ENCODE results near the gene PEX7.
"Not testable (repeated sequence)": the region's sequence is repeated elsewhere in the genome, so short reads cannot be mapped to it uniquely, and the experiment has no call there.

The PEX7 gene

DNA sequence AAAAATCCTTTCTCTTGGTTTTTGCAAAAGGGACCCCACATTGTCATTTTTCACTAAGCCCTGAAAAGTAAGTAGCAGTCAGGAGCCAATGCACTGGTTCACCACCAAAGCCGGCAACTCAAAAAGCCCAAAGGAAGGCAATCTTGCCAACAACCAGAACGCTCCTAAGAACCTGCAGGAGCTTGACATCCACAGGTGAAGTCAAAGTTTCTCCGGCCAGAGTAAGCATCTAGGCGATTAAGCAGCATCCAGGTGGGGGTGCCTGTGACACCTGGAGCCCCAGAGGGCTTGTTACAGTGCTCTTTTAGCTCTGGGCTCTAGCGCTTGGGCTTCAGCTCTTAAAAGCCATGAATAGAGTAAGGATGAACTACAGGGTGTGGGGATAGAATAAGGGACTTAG is 135.8 kb downstream of the PEX7 start:
- no peak for DNase-seq

DNA sequence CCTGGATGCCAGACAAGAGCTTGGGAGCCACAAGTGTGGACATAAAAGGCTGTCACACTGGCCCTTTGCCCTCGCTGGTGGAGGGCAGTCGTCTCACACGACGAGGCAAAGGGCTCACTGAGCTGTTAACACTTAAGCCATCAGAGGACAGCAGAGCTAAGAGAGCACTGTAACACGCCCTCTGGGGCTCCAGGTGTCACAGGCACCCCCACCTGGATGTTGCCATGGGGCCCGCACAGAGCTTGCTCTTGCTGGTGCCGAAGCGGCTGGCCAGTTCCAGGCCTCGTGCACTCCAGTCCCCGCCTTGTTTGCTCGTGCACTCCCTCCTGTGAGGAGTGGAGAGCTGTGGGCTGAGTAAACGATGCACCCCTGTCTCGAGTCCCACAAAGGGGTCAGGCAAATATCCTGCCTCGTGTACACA is 137.1 kb downstream of the PEX7 start:
- no peak for DNase-seq

DNA sequence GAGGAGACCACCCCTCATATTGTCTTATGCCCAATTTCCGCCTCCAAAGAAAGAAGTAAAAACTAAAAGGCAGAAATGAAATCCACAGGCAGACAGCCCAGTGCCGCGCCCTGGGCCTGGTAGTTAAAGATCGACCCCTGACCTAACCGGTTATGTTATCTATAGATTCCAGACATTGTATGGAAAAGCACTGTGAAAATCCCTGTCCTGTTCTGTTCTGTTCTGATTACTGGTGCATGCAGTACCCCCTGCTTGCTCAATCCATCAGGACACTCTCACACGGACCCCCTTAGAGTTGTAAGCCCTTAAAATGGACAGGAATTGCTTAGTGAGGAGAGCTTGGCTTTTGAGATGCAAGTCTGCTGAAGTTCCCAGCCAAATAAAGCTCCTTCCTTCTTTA is 137.5 kb downstream of the PEX7 start:
- DNase-seq: not testable (repeated sequence)

DNA sequence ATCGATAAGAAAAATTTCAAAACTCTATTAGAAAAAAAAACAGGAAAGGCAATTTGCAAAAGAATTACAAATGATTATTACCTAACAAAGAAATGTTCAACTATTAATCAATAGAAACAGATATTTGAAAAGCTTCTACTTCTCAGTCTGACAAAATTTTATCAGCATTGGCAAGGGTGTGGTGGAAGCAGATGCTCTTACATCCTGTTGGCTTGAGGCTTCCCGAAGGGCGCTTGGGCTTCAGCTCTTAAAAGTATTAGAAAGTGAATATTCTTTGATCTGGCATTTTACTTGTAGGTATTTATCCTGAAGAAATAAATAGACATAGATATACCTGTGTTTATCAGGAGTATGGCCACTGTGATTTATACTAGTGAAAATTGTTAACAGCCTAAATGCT is 138.4 kb downstream of the PEX7 start:
- DNase-seq: no peak

- DNase-seq: no peak
Observed at GRCh38 chr6:136961848-136962247, 139.5 kb downstream of the PEX7 start.

- no peak for DNase-seq
Observed at GRCh38 chr6:136962661-136963060, 140.3 kb downstream of the PEX7 start.

GRCh38 chr6:136963259-136963658 is 140.9 kb downstream of the PEX7 start:
- DNase-seq: no peak

Measured in activated naive CD4-positive, alpha-beta T cell treated with anti-CD3 and anti-CD28 coated beads, Interleukin-2, amount 50 U/mL, for 16 hours (primary cell).